Left ventricle myocardium superior (tissue), 1 donor: Measurements from ENCODE around the gene FAM169A. TPM values are rescaled to one million over a fixed set of nuclear protein-coding genes. Genes with fewer than 3 reads are reported as not detected.
"Not testable (repeated sequence)": the region's sequence is repeated elsewhere in the genome, so short reads cannot be mapped to it uniquely, and the experiment has no call there.

Source experiments
- ATAC-seq: fragments of 200-7000 bp; cut with Tn5 transposase; one replicate; pipeline ENCODE4 v1.9.1; 2020; ENCODE audit warnings: mild to moderate bottlenecking, moderate library complexity
- DNase-seq: peaks from one replicate; pipeline ENCODE4 v3.0.0-alpha.2; 2020
- intact Hi-C: fragments of 100-400 bp; cut with micrococcal nuclease; formaldehyde crosslinking; loops from one replicate; pipeline ENCODE4 v1.11.0; 2022
- long read RNA-seq: library from polyadenylated mRNA; unstranded; transcript quantifications from one replicate; pipeline ENCODE4 v2.0.0, GENCODE V29; 2021
- total RNA-seq: library from RNA; stranded (reverse); fragmentation: NEBNext Ultra II Directional; extraction: Animal tissue kit (Norgen Biotek cat#: 25700); gene quantifications from one replicate; pipeline ENCODE4 v1.2.1, GENCODE V29; 2021
- donor health status: DM: no; HTN: yes; CAD: no; lungs with severe emphysema.

FAM169A gene, protein sequence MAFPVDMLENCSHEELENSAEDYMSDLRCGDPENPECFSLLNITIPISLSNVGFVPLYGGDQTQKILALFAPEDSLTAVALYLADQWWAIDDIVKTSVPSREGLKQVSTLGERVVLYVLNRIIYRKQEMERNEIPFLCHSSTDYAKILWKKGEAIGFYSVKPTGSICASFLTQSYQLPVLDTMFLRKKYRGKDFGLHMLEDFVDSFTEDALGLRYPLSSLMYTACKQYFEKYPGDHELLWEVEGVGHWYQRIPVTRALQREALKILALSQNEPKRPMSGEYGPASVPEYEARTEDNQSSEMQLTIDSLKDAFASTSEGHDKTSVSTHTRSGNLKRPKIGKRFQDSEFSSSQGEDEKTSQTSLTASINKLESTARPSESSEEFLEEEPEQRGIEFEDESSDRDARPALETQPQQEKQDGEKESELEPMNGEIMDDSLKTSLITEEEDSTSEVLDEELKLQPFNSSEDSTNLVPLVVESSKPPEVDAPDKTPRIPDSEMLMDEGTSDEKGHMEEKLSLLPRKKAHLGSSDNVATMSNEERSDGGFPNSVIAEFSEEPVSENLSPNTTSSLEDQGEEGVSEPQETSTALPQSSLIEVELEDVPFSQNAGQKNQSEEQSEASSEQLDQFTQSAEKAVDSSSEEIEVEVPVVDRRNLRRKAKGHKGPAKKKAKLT
- 3.6 TPM for total RNA-seq
- long read RNA-seq, full-length matches to known transcripts: 1 of 9 reads
- long read RNA-seq, partial matches to known transcripts: 1 of 9 reads
- long read RNA-seq, other reads (novel, unspliced or antisense): 7 of 9 reads

DNA sequence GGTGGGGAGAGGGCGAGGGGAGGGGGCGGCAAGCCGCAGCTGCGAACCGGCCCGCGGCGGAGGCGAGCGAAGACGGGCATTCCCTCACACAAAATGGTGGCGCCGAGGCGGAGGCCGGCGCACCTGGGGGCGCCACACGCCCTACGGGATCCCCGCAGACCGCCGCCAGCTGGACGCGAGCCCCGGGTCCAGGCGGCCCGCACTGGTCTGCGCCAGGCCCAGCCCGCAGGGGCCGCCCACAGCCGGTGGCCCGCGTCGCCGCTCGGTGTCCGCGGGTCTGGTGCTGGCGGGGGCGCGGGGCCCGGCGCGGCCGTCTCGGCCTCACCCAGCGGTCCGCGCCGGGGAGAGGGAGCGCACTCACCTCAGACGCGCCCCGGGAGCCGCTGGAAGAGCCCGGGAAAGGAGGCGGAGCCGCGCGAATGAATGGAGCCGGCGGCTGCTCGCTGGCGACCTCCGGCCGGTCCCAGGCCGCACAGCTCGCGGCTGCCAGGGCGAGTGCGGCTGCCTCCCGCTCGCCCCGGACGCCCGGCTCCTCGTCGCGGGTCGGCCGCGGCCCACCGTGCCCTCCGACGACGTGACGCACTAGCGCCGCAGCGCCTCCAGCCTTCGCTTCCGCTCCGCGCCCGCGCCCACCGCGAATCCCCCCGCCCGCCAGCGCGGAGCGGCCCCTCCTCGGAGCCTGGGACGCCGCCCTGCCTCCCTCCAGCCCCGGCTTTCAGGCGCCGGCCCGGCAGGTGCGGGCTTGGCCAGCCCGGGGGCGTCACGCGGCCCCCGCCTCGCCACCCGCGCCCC, at the start of gene FAM169A:
Gene FAM169A (minus strand): TSS at position 584 of the 792 bp plus-strand sequence. CDS start 24,711 bp downstream, outside the sequence.
- DNase-seq: peak; percentile 54
- intact Hi-C loops: no loop called here
- ATAC-seq: peak; percentile 86

DNA sequence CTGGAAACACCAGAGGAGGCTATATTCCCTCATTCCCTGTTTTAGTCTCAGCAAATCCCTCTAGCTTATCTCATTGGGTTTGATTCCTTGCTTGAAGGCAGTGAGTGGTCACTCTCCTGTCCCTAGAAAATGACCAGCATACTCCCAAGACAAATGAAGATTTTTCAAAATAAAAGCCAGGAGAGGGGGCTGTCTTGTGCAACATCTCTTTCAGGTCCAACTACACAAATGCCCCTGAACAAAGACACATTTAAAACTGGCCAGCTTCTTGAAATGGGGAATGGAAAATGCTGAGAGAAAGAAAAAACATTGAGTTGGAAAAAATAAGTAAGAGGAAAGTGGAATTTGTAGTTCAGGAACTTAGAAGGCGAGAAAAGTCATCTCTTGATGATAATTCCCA, 49.3 kb upstream of the FAM169A start:
- intact Hi-C loops: no loop called here
- DNase-seq: no peak
- ATAC-seq: no peak

DNA sequence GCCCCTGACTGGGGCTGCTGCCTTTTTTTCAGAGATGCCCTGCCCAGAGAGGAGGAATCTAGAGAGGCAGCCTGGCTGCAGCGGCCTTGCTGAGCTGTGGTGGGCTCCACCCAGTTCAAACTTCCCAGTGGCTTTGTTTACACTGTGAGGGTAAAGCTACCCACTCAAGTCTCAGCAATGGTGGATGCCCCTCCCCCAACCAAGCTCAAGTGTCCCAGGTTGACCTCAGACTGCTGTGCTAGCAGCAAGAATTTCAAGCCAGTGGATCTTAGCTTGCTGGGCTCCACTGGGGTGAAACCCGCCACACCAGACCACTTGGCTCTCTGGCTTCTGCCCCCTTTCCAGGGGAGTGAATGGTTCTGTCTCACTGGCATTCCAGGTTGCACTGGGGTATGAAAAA, 45.2 kb upstream of the FAM169A start:
- intact Hi-C loops, DNase-seq, ATAC-seq: not testable (repeated sequence)

DNA sequence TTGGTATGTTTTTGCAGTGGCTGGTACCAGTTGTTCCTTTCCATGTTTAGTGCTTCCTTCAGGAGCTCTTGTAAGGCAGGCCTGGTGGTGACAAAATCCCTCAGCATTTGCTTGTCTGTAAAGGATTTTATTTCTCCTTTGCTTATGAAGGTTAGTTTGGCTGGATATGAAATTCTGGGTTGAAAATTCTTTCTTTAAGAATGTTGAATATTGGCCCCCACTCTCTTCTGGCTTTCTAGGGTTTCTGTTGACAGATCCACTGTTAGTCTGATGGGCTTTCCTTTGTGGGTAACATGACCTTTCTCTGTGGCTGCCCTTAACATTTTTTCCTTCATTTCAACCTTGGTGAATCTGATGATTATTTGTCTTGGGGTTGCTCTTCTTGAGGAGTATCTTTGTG, 43.7 kb upstream of the FAM169A start:
- ATAC-seq, DNase-seq, intact Hi-C loops: not testable (repeated sequence)

DNA sequence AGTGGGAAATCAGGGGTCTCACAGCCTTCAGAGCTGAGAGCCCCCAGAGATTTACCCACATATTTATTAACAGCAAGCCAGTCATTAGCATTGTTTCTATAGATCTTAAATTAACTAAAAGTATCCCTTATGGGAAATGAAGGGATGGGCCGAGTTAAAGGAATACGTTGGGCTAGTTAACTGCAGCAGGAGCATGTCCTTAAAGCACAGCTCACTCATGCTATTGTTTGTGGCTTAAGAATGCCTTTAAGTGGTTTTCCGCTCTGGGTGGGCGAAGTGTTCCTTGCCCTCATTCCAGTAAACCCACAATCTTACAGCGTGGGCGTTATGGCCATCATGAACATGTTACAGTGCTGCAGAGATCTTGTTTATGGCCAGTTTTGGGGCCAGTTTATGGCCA, 42.0 kb upstream of the FAM169A start:
- ATAC-seq, DNase-seq, intact Hi-C loops: not testable (repeated sequence)

DNA sequence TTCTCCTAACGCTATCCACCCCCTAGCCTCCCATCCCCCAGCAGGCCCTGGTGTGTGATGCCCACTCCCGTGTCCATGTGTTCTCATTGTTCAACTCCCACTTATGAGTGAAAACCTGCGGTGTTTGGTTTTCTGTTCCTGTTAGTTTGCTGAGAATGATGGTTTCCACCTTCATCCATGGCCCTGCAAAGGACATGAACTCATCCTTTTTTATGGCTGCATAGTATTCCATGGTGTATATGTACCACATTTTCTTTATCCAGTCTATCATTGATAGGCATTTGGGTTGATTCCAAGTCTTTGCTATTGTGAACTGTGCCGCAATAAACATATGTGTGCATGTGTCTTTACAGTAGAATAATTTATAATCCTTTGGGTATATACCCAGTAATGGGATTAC, 38.5 kb upstream of the FAM169A start:
- DNase-seq, intact Hi-C loops, ATAC-seq: not testable (repeated sequence)

DNA sequence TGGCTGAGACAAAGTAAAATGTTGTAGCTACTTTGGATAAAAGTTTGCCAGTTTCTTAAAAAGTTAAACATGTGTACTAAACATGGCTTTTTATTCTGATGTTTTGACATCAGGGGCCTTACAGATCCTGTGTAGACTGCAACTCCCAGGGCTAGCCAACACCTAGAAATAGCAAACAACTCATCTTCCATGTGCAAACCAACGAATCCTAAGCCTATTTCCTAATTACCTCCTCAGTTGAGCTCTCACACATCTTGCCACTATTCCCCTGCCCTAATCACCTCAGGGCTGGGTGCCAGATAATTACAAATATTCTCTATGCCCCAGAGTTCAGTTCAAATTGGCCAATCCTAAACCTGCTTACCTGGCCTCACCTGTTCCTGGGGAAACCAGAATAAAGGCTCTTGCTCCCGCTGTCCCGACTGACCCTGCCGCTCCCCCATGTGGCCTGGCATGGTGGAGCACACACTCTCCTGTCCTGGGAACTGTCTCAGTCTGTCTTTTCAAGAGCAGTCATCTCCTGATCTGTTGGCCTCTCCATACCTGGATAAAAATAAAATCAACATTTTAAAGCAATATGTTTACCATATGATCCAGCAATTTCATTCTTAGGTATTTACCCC, 37.1 kb upstream of the FAM169A start:
- DNase-seq: peak; percentile 41
- ATAC-seq: peak; percentile 69
- intact Hi-C loops: no loop called here

DNA sequence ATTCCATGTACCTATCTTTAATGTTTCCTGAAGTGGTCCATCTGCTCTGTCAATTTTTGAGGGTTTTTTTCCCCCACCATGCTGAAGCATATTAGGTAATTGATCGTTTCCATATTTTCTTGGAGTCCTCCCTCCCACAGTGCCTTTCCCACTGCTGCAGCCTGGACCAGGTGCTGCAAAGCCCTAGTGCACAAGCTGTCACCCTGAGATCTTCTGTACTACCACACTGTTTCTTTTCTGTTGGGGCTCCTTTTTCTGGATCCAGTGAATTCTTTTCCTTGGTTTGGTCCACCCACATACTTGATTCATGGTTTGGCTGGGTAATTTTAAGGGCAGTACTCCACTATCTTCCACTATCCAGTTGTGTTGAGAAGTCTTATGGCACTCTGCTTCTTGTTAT, 30.9 kb upstream of the FAM169A start:
- DNase-seq (no peak), ATAC-seq (no peak)
- intact Hi-C loops: loop anchor here (10.0 kb wide), 1 partner anchor 202 kb away; no protein-coding TSS in a partner anchor

DNA sequence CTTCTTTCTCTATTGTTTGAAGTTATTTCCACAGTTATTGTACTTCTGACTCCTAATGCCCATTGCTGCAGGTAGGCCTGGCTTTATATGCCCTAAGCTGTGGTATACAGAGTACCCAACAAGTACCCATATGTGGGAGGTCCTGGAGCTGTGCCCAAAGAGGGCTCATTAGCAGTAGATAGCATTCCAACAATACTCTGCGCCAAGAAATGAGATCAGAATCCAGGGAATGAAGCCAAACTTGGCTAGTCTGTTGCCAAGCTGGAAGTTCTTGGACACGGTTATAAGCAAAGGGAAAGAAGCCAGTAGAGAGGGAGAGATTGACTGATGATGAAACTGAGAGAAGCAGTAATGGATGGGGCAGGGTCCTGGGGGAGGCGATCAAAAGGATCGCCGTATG, 29.7 kb upstream of the FAM169A start:
- DNase-seq (peak; percentile 84), ATAC-seq (peak; percentile 100)
- intact Hi-C loops: loop anchor here (10.0 kb wide), 1 partner anchor 201 kb away; no protein-coding TSS in a partner anchor

DNA sequence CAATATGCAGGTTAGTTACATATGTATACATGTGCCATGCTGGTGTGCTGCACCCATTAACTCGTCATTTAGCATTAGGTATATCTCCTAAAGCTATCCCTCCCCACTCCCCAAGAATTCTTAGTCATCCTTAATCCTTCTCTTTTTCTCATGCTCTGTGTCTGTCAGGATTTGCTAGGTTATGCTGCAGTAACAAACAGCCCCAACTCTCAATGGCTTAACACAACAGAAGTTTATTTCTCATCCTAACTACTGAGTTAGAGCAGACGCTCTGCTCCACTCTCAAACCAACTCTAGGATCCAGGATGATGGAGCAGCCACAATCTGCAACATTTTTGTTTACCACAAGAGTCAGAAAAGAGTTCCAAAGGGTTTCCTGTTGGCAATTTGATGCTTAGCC, 28.2 kb upstream of the FAM169A start:
- DNase-seq (no peak), ATAC-seq (no peak)
- intact Hi-C loops: loop anchor here (10.0 kb wide), 1 partner anchor 200 kb away; no protein-coding TSS in a partner anchor

DNA sequence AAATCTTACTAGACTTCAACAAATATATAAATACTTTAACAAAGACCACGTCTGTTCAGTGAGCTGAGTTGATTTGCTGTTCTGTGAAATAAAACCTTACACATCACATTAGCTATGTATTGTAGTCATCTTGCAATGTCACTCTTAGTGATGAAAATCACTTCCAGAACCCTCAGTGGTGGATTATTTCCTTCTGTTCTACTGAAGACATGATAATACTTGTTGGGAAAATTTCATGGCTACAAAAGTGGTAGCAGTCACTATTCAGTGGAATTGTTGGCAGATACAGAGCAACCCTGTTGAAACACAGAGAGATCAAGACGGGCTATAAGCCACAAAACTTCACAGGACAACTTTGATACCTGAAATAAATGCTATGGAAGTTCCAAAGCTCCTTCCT, 26.7 kb upstream of the FAM169A start:
- ATAC-seq (no peak), DNase-seq (no peak)
- intact Hi-C loops: loop anchor here (10.0 kb wide), 1 partner anchor 198 kb away; no protein-coding TSS in a partner anchor

DNA sequence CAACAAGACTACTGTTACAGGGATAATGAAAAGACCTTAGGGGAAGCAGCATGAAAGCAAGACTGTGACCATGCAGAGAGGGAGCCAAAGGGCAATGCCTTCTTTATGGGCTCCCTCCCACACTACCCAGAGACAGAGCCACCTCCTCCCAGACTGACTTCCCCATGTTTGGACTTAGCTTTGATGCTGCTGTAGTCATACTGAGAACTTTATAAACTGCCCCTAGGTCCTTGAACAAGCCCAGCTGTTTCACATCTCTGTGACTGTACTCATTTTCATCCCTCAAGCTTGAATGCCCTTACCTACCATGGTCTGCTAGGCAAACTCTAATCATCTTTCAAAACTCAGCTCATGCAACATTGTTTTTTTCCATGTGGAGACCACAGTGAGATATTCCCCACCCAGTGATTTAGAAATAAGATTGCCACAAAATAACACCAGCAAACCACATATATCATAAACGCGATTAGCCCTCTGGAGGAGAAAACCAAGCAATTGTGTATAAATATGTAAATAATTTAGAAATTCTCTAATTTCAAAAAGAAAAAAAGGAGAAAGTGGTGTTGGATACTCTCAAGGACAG, 23.4 kb upstream of the FAM169A start:
- ATAC-seq (no peak), DNase-seq (no peak)
- intact Hi-C loops: loop anchor here (10.0 kb wide), 1 partner anchor 195 kb away; no protein-coding TSS in a partner anchor

DNA sequence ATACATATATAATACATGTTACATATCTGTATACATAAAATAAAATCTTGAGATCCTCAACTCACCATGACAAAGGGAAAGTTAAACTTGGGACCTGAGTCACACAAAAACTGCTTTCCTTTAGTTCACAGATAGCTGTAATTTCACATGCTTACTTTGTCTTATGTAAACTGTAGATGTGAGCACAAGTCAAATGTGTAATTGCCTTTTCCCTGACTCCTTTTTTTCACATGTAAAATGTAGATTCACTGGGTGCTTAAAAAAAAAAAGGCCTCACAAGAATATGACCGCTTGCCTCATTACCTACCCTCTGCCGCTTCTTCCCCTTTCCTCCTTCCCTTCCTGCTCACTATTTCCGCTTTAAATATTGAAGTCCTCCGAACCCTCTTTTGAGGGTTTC, 21.9 kb upstream of the FAM169A start:
- intact Hi-C loops: no loop called here
- DNase-seq: no peak
- ATAC-seq: no peak

DNA sequence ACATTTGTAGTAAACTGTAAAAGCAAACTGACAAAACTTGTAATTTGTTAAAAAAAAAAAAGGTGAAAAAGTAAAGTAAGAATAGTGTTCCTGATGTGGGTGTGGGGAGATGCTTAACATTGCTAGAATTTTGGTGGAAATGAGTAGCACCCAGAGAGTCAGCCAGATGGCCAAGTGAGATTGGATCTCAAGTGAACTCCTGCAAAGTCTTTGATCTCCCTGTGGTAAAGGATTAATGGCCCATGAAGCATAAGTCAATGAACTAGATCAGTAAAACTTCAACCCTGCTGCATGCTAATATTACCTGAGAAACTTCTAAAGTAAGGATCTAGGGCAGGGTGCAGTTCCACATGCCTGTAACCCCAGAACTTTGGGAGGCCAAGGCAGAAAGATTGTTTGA, 19.0 kb upstream of the FAM169A start:
- DNase-seq (no peak), ATAC-seq (no peak)
- intact Hi-C loops: no loop called here

DNA sequence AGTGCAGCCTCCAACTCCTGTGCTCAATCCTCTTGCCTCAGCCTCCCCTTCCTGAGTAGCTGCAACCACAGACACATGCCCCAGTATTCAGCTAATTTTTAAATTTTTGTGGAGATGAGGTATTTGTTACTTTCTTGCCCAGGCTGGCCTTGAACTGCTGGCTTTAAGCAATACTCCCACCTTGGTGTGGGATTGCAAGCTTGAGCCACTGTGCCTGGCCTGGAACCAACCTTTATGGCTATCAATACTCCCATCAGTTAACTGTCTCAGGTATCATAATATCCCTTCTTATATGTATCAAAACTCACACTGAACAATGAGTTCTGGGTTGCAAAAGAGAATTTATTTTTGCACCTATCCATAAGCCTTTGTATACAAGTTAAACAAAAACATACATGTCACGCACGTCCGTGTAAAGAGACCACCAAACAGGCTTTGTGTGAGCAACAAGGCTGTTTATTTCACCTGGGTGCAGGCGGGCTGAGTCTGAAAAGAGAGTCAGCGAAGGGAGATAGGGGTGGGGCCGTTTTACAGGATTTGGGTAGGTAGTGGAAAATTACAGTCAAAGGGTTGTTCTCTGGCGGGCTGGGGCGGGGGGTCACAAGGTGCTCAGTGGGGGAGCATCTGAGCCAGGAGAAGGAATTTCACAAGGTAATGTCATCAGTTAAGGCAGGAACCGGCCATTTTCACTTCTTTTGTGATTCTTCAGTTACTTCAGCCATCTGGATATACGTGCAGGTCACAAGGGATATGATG, 16.4 kb upstream of the FAM169A start:
- ATAC-seq, intact Hi-C loops, DNase-seq: not testable (repeated sequence)

DNA sequence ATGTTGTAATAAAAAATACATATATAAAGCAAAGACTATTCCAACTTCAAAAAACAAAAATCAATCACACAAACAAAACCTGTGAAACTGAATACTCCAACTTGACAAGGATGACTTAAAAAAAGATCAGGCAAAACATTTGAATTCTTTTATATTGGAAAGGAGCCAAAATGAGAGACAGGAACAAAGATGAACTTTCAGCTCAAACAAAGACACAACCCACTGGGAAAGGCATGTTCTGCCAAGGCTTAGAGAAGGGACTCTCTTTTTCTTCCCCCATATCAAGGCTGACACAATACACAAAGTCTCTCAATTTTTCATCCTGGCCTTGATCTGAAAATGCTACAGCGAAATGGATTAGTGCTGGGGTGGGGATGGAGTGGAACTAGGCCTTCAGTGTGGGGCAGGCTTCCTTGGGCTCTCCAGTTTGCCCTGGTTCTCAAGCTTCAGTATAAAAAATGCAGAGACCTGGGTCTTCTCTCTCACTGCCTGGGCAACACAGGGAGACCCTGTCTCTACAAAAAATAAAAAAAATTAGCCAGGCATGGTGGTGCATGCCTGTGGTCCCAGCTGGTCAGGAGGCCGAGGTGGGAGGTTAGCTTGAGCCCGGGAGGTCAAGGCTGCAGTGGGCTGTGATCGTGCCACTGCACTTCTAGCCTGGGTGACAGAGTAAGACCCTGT, 11.6 kb upstream of the FAM169A start:
- ATAC-seq (no peak), DNase-seq (no peak)
- intact Hi-C loops: no loop called here
